Progenitor cell of endocrine pancreas (in vitro differentiated cells): Measurements from ENCODE around the gene FAM180B. TPM values are rescaled to one million over a fixed set of nuclear protein-coding genes. Genes with fewer than 3 reads are reported as not detected.
"Not testable (repeated sequence)": the region's sequence is repeated elsewhere in the genome, so short reads cannot be mapped to it uniquely, and the experiment has no call there.

Experiments
- DNase-seq: peaks from one replicate; pipeline ENCODE4 v3.0.0; 2021; ENCODE audit warnings: low spot score; ENCODE audit not compliant: unreplicated experiment
- H3K27ac Mint-ChIP-seq: 2 replicates; pipeline ENCODE4 v1.8.0; 2021; ENCODE audit warnings: mild to moderate bottlenecking, moderate library complexity, mixed read lengths
- H3K27me3 Mint-ChIP-seq: 2 replicates; pipeline ENCODE4 v1.8.0; 2021; ENCODE audit warnings: mixed read lengths
- H3K36me3 Mint-ChIP-seq: 2 replicates; pipeline ENCODE4 v1.8.0; 2022; ENCODE audit warnings: mixed read lengths; ENCODE audit not compliant: insufficient read depth
- H3K4me1 Mint-ChIP-seq: 2 replicates; pipeline ENCODE4 v1.8.0; 2021; ENCODE audit warnings: low read depth, mixed read lengths
- H3K4me3 Mint-ChIP-seq: 2 replicates; pipeline ENCODE4 v1.8.0; 2021; ENCODE audit warnings: low read depth, mild to moderate bottlenecking, moderate library complexity, mixed read lengths
- H3K9me3 Mint-ChIP-seq: 2 replicates; pipeline ENCODE4 v1.8.0; 2021; ENCODE audit warnings: low read depth, mixed read lengths
- total RNA-seq: library from RNA; stranded (reverse); gene quantifications from 2 replicates; pipeline ENCODE4 v1.2.1, GENCODE V29; 2021
- TF ChIP-seq, protein P1 (sequence below): fragments of 200-600 bp; sonication (generic); IDR thresholded peaks from one replicate; pipeline ENCODE4 v1.5.0; 2021; ENCODE audit warnings: antibody characterized with exemption, mild to moderate bottlenecking; ENCODE audit not compliant: unreplicated experiment

The FAM180B gene
- total RNA-seq, 1 donor from 2014 or later, result 0.26 TPM

DNA sequence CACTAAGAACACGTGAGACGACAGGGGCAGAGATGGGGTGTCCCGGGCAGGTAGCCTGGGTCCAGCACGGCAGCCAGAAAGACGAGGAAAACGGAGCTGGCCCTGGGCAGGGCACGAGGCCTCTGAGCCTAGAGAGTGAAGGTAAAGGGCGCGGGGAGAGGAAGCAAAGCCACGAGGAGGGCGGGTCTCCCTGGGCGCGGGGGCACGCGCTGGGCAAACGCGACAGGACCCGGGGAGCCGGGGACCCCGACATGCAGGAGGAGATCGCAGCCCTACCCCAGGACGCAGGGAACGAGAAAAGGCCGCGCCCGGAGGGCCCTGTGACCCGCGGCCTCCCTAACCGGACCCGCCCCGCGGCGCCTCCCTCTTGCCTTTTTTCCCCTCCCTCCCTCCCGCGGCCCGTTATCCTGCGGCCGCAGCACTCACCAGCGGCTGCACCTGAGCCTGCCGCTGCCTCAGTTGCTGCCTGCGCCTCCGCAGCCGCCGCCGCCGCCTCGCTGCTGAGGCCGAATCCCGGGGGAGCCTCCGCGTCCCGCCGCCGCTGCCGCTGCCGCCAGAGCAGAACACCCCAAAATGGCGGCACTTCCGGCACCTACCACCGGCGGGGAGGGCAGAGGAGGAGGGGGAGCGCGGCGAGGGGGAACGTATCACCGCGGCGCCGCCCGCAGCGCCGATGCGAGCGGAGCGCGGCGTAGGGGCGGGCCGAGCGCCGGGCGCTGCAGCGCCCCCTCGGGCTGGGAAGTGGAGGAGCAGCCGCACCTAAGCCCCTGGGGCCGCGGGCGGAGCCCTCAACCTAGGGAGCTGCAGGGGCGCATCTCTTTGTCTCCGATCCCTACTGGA lies 33.7 kb upstream of the FAM180B start, which contains the start of gene CELF1:
Gene CELF1, minus strand, starts transcription at position 567 of the 840 bp plus-strand sequence. CDS start 53,609 bp downstream, outside the sequence.
- Mint-ChIP-seq H3K27me3 (no peaks in the 10 kb centered on the region), H3K9me3 (no peaks in the 10 kb centered on the region), H3K4me1 (peaks cover 19% of the 10 kb centered on the region), H3K27ac (peak within 1 kb of the TSS; percentile 96), H3K4me3 (peak within 1 kb of the TSS; percentile 97), H3K36me3 (peaks cover 2% of the 10 kb centered on the region)
- TF ChIP-seq, protein P1, sequence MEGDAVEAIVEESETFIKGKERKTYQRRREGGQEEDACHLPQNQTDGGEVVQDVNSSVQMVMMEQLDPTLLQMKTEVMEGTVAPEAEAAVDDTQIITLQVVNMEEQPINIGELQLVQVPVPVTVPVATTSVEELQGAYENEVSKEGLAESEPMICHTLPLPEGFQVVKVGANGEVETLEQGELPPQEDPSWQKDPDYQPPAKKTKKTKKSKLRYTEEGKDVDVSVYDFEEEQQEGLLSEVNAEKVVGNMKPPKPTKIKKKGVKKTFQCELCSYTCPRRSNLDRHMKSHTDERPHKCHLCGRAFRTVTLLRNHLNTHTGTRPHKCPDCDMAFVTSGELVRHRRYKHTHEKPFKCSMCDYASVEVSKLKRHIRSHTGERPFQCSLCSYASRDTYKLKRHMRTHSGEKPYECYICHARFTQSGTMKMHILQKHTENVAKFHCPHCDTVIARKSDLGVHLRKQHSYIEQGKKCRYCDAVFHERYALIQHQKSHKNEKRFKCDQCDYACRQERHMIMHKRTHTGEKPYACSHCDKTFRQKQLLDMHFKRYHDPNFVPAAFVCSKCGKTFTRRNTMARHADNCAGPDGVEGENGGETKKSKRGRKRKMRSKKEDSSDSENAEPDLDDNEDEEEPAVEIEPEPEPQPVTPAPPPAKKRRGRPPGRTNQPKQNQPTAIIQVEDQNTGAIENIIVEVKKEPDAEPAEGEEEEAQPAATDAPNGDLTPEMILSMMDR, result peak; percentile 97
- peak; percentile 88 for DNase-seq

DNA sequence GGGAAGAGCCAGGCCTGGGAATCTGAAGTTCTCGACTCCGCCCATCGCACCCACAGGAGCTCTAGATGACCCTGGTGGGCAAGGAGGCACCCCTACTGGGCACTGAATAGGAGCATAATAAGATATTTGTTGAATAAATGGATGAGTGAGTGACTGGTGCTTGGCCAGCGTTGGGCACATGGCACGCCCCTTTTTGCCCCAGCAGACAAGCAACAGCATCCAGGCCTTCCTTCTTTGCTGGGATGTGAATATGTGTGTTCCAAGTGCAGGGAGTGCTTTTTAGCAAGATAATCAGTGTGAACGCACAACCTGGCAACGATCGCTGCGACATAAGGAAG lies 33.1 kb upstream of the FAM180B start:
- no peaks in the 10 kb centered on the region for H3K9me3 Mint-ChIP-seq
- peaks cover 19% of the 10 kb centered on the region for H3K4me1 Mint-ChIP-seq
- no peaks in the 10 kb centered on the region for H3K27me3 Mint-ChIP-seq
- no peaks in the 10 kb centered on the region for H3K36me3 Mint-ChIP-seq
- peak overlapping the region; percentile 79 for H3K4me3 Mint-ChIP-seq
- TF ChIP-seq, protein P1, result no peak
- peak overlapping the region; percentile 95 for H3K27ac Mint-ChIP-seq
- no peak for DNase-seq

DNA sequence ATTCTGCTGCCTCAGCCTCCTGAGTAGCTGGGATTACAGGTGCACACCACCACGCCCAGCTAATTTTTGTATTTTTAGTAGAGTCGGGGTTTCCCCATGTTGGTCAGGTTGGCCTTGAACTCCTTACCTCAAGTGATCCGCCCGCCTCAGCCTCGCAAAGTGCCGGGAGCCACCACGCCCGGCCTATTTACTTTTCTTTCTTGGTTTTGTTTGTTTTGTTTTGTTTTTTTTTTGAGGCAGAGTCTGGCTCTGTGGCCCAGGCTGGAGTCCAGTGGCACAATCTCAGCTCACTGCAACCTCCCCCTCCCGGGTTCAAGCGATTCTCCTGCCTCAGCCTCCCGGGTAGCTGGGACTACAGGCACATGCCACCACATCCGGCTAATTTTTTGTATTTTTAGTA lies 29.5 kb upstream of the FAM180B start:
- H3K4me3 Mint-ChIP-seq, H3K4me1 Mint-ChIP-seq, H3K9me3 Mint-ChIP-seq, DNase-seq, H3K27me3 Mint-ChIP-seq, H3K27ac Mint-ChIP-seq, H3K36me3 Mint-ChIP-seq: not testable (repeated sequence)

DNA sequence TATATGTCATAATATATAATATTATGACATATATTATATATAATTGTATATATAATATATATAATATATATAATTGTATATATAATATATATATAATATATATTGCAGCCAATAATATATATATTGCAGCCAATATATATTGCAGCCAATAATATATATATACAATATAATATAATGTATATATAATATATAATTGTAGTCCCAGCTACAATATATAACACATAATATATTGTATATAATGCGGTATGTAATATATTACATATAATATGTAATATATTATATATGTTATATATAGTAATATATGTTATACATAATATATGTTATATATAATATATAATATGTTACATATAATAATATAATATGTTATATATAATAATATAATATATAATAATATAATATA lies 27.8 kb upstream of the FAM180B start:
- H3K36me3 Mint-ChIP-seq, result no peaks in the 10 kb centered on the region

DNA sequence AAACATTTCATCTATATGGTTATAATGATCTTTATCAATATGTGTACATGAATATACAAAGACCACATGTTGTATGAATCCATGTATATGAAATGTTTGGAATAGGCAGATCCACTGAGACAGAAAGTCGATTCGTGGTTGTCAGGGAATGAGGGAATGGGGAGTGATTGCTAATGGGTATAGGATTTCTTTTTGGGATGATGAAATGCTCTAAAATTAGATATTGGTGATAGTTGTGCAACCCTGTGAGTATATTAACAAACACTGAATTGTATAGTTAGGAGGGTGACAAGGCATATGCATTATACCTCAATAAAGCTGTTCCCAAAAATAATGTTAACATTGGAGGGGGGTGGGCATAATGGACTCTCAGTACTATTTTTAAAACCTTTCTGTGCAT lies 26.1 kb upstream of the FAM180B start:
- Mint-ChIP-seq H3K27me3 (no peaks in the 10 kb centered on the region), H3K4me3 (no peak overlapping the region)

More for the DNA sequence above, 27.8 kb upstream of the FAM180B start:
- no peak overlapping the region for H3K27ac Mint-ChIP-seq
- DNase-seq, result no peak
- no peaks in the 10 kb centered on the region for H3K9me3 Mint-ChIP-seq
- H3K27me3 Mint-ChIP-seq, result no peaks in the 10 kb centered on the region
- H3K4me3 Mint-ChIP-seq, result no peak overlapping the region
- no peaks in the 10 kb centered on the region for H3K4me1 Mint-ChIP-seq
- TF ChIP-seq, protein P1, result no peak

DNA sequence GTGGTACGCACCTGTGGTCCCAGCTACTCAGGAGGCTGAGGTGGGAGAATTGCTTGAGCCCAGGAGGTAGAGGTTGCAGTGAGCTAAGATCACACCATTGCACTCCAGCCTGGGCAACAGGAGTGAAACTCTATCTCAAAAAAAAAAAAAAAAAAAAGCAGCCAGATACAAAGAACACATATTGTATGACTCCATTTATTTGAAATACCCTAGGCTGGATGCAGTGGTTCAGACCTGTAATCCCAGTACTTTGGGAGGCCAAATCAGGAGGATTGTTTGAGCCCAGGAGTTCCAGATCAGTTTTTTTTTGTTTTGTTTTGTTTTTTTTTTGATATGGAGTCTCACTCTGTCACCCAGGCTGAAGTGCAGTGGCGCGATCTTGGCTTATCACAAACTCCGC lies 24.1 kb upstream of the FAM180B start:
- DNase-seq, H3K27me3 Mint-ChIP-seq, H3K4me3 Mint-ChIP-seq, H3K9me3 Mint-ChIP-seq, H3K36me3 Mint-ChIP-seq, H3K27ac Mint-ChIP-seq, H3K4me1 Mint-ChIP-seq: not testable (repeated sequence)

More for the DNA sequence above, 26.1 kb upstream of the FAM180B start:
- no peaks in the 10 kb centered on the region for H3K4me1 Mint-ChIP-seq
- no peaks in the 10 kb centered on the region for H3K36me3 Mint-ChIP-seq
- H3K27ac Mint-ChIP-seq, result no peak overlapping the region
- TF ChIP-seq, protein P1, result no peak
- DNase-seq, result no peak
- H3K9me3 Mint-ChIP-seq, result no peaks in the 10 kb centered on the region

DNA sequence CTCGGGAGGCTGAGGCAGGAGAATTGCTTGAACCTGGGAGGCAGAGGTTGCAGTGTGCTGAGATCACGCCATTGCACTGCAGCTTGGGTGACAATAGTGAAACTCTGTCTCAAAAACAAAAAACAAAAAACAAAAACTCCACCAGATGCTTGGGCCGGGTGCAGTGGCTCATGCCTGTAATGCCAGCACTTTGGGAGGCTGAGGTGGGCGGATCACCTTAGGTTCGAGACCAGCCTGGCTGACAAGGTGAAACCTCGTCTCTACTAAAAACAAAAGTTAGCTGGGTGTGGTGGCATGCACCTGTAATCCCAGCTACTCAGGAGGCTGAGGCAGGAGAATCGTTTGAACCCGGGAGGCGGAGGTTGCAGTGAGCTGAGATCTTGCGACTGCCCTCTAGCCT lies 22.1 kb upstream of the FAM180B start:
- H3K4me3 Mint-ChIP-seq, result peak overlapping the region; percentile 21
- H3K4me1 Mint-ChIP-seq, DNase-seq, H3K36me3 Mint-ChIP-seq, H3K27ac Mint-ChIP-seq, H3K27me3 Mint-ChIP-seq, H3K9me3 Mint-ChIP-seq: not testable (repeated sequence)
